ENCODE measurements around the gene RSF1. TPM values are rescaled to one million over a fixed set of nuclear protein-coding genes. Genes with fewer than 3 reads are reported as not detected.
"Not testable (repeated sequence)": the region's sequence is repeated elsewhere in the genome, so short reads cannot be mapped to it uniquely, and the experiment has no call there.

RSF1 gene
- total RNA-seq = 29.1 and 44.2 TPM in 2 replicates

- peak; percentile 97 for DNase-seq (ENCODE audit: low read depth, low spot score)
These were observed at the start of gene RSF1, which contains the start of gene AAMDC for GRCh38 chr11:77820565-77821348. Gene RSF1 (minus strand): TSS chr11:77820722. CDS start chr11:77820714, 8 bp downstream. Gene AAMDC (plus strand): TSS chr11:77821144. CDS start chr11:77842497, 21,353 bp downstream.

- DNase-seq (ENCODE audit: low read depth, low spot score) = no peak
These were observed 48.2 kb upstream of the RSF1 start for GRCh38 chr11:77868744-77869143.

- DNase-seq (ENCODE audit: low read depth, low spot score) = no peak
These were observed 45.8 kb upstream of the RSF1 start for GRCh38 chr11:77866336-77866735.

GRCh38 chr11:77865805-77866204, 45.3 kb upstream of the RSF1 start:
- DNase-seq (ENCODE audit: low read depth, low spot score) = no peak

- DNase-seq (ENCODE audit: low read depth, low spot score) = not testable (repeated sequence)
These were observed 40.9 kb upstream of the RSF1 start for GRCh38 chr11:77861444-77861843.

- DNase-seq (ENCODE audit: low read depth, low spot score) = not testable (repeated sequence)
These were observed 37.5 kb upstream of the RSF1 start for GRCh38 chr11:77857906-77858457.

- DNase-seq (ENCODE audit: low read depth, low spot score) = no peak
These were observed 34.3 kb upstream of the RSF1 start for GRCh38 chr11:77854838-77855237.

- no peak for DNase-seq (ENCODE audit: low read depth, low spot score)
These were observed 31.0 kb upstream of the RSF1 start for GRCh38 chr11:77851503-77851902.

- not testable (repeated sequence) for DNase-seq (ENCODE audit: low read depth, low spot score)
These were observed 23.2 kb upstream of the RSF1 start for GRCh38 chr11:77843700-77844099.

GRCh38 chr11:77842441-77843121, 22.1 kb upstream of the RSF1 start:
- DNase-seq (ENCODE audit: low read depth, low spot score) = peak; percentile 13

- no peak for DNase-seq (ENCODE audit: low read depth, low spot score)
These were observed 12.8 kb upstream of the RSF1 start for GRCh38 chr11:77833302-77833701.

GRCh38 chr11:77828926-77829325, 8.4 kb upstream of the RSF1 start:
- DNase-seq (ENCODE audit: low read depth, low spot score) = no peak

GRCh38 chr11:77823775-77824174, 3.3 kb upstream of the RSF1 start:
- no peak for DNase-seq (ENCODE audit: low read depth, low spot score)

GRCh38 chr11:77822126-77822525, 1.6 kb upstream of the RSF1 start:
- DNase-seq (ENCODE audit: low read depth, low spot score) = not testable (repeated sequence)

GRCh38 chr11:77821349-77821851, 878 bp upstream of the RSF1 start:
- DNase-seq (ENCODE audit: low read depth, low spot score) = no peak

- DNase-seq (ENCODE audit: low read depth, low spot score) = no peak
These were observed 479 bp downstream of the RSF1 start for GRCh38 chr11:77819921-77820564.

GRCh38 chr11:77819411-77819920, 1.1 kb downstream of the RSF1 start:
- DNase-seq (ENCODE audit: low read depth, low spot score) = peak; percentile 60

GRCh38 chr11:77815459-77815858, 5.1 kb downstream of the RSF1 start:
- no peak for DNase-seq (ENCODE audit: low read depth, low spot score)

GRCh38 chr11:77814848-77815247, 5.7 kb downstream of the RSF1 start:
- DNase-seq (ENCODE audit: low read depth, low spot score) = no peak

- DNase-seq (ENCODE audit: low read depth, low spot score) = no peak
These were observed 7.3 kb downstream of the RSF1 start for GRCh38 chr11:77813256-77813655.

GRCh38 chr11:77806993-77807392, 13.5 kb downstream of the RSF1 start:
- no peak for DNase-seq (ENCODE audit: low read depth, low spot score)

Measured in pulmonary artery endothelial cell (primary cell).